COR-L47 (cell line): ENCODE data around the gene CHTF18.
A peak's percentile ranks its signal among the peaks of the same experiment; 100 is the strongest.
"Not testable (repeated sequence)": the region's sequence is repeated elsewhere in the genome, so short reads cannot be mapped to it uniquely, and the experiment has no call there.

Experiments used
- DNase-seq: peaks from one replicate; lab custom pipeline; 2025; lab: John Stamatoyannopoulos, UW

The CHTF18 gene

GRCh38 chr16:830871-831570 lies 42.6 kb downstream of the CHTF18 start:
- DNase-seq = no peak

- DNase-seq = no peak
Measured at GRCh38 chr16:831571-832413, 43.4 kb downstream of the CHTF18 start.

- no peak for DNase-seq
Measured at GRCh38 chr16:832652-833336, 44.4 kb downstream of the CHTF18 start.

- DNase-seq = no peak
Measured at GRCh38 chr16:833411-833810, 45.0 kb downstream of the CHTF18 start.

GRCh38 chr16:835373-835772 lies 47.0 kb downstream of the CHTF18 start:
- DNase-seq = no peak

- DNase-seq = no peak
Measured at GRCh38 chr16:836221-836620, 47.8 kb downstream of the CHTF18 start.

- DNase-seq = not testable (repeated sequence)
Measured at GRCh38 chr16:836822-837221, 48.4 kb downstream of the CHTF18 start.

- DNase-seq = no peak
Measured at GRCh38 chr16:838741-839140, 50.3 kb downstream of the CHTF18 start.

GRCh38 chr16:839643-840408 lies 51.4 kb downstream of the CHTF18 start:
- no peak for DNase-seq

- DNase-seq = no peak
Measured at GRCh38 chr16:840561-841454, 52.4 kb downstream of the CHTF18 start.

- no peak for DNase-seq
Measured at GRCh38 chr16:841455-842060, 53.1 kb downstream of the CHTF18 start.

GRCh38 chr16:842061-842476 lies 53.6 kb downstream of the CHTF18 start:
- peak; percentile 38 for DNase-seq

GRCh38 chr16:842711-843560 lies 54.5 kb downstream of the CHTF18 start:
- no peak for DNase-seq

GRCh38 chr16:843771-844170 lies 55.4 kb downstream of the CHTF18 start:
- DNase-seq = no peak

- no peak for DNase-seq
Measured at GRCh38 chr16:844638-845350, 56.4 kb downstream of the CHTF18 start.

- no peak for DNase-seq
Measured at GRCh38 chr16:845351-845745, 56.9 kb downstream of the CHTF18 start.

GRCh38 chr16:847151-847550 lies 58.7 kb downstream of the CHTF18 start:
- DNase-seq = no peak
